HepG2 (cell line): ENCODE results near the gene NTPCR. TPM values are rescaled to one million over a fixed set of nuclear protein-coding genes. Genes with fewer than 3 reads are reported as not detected.

Experiments used
- ATAC-seq: fragments of 200-7000 bp; cut with Tn5 transposase; 3 replicates; pipeline ENCODE4 v1.9.1; 2020; ENCODE audit warnings: mild to moderate bottlenecking, moderate library complexity
- BruUV-seq: library from RNA; stranded (reverse); fragments of 400-500 nt; replicated peaks from 2 replicates; lab custom pipeline; 2021; lab: Mats Ljungman, UMichigan
- CTCF ChIA-PET: fragments of 300-600 bp; formaldehyde crosslinking; extraction: SDS; loops from one replicate; lab custom pipeline; 2021; ENCODE audit warnings: low total read pairs, inconsistent platforms, low intra/inter-chr PET ratio; lab: Yijun Ruan, JAX
- POLR2A ChIA-PET: fragments of 350-600 bp; sonication (Branson Sonifier 250); formaldehyde crosslinking; loops from one replicate; lab custom pipeline; 2020; ENCODE audit warnings: antibody characterized with exemption, inconsistent platforms; lab: Yijun Ruan, JAX
- DNase-seq: peaks from one replicate; pipeline ENCODE4 v3.0.0-alpha.2; 2015; ENCODE audit warnings: low spot score
- FAIRE-seq: peaks from 3 replicates; lab custom pipeline; 2011; peaks lifted over from hg19 to GRCh38; lab: Jason Lieb, UNC
- H2AFZ ChIP-seq: one replicate; pipeline ENCODE4 v1.6.1; 2011; ENCODE audit warnings: low read length, inconsistent platforms
- H3K27ac ChIP-seq: fragments of 300-600 bp; 3 replicates; pipeline ENCODE4 v1.8.0; 2011; ENCODE audit warnings: mixed run types, mild to moderate bottlenecking, mixed read lengths, low read length, inconsistent platforms; ENCODE audit not compliant: insufficient read depth; ENCODE audit errors: extremely low read length
- H3K27me3 ChIP-seq, 2 experiments: fragments of 200-600 bp in 1 of 2; 2 replicates in 1 of 2; 3 replicates in 1 of 2; pipeline versions ENCODE4 v1.6.0 to v1.8.0; 2011; ENCODE audit warnings: low read length in 2 of 2, mild to moderate bottlenecking in 2 of 2, moderate library complexity in 2 of 2, inconsistent platforms in 1 of 2; ENCODE audit not compliant: insufficient read depth in 2 of 2, control insufficient read depth in 1 of 2
- H3K36me3 ChIP-seq, 2 experiments: fragments of 200-600 bp in 1 of 2; replicated peaks in 1 of 2; 2 replicates in 1 of 2; 3 replicates in 1 of 2; pipeline versions ENCODE4 v1.5.1 to v1.8.0; 2011; ENCODE audit warnings: low read length in 2 of 2, inconsistent platforms in 1 of 2; ENCODE audit not compliant: insufficient read depth in 2 of 2, control insufficient read depth in 1 of 2
- H3K4me1 ChIP-seq: 2 replicates; pipeline ENCODE4 v1.5.1; 2012; ENCODE audit warnings: low read length, inconsistent platforms; ENCODE audit not compliant: insufficient read depth
- H3K4me2 ChIP-seq: 2 replicates; pipeline ENCODE4 v1.6.0; 2011; ENCODE audit warnings: low read depth, low read length, inconsistent platforms
- H3K4me3 ChIP-seq, 3 experiments: fragments of 200-600 bp in 1 of 3; sonication (generic), shearing (Covaris generic) in 1 of 3; replicated peaks in 1 of 3; 2 replicates each; pipeline ENCODE4 v1.5.1; 2011 to 2016; ENCODE audit warnings: low read length in 3 of 3, inconsistent platforms in 2 of 3, low read depth in 2 of 3, mild to moderate bottlenecking in 2 of 3, control low read depth in 1 of 3, mixed read lengths in 1 of 3; ENCODE audit not compliant: insufficient read depth in 1 of 3
- H3K79me2 ChIP-seq: one replicate; pipeline ENCODE4 v1.6.1; 2011; ENCODE audit warnings: low read length, inconsistent platforms; ENCODE audit not compliant: insufficient read depth
- H3K9ac ChIP-seq: 2 replicates; pipeline ENCODE4 v1.6.0; 2011; ENCODE audit warnings: mild to moderate bottlenecking, low read depth, low read length, inconsistent platforms; ENCODE audit not compliant: insufficient read depth
- H3K9me3 ChIP-seq: 2 replicates; pipeline ENCODE4 v1.5.1; 2012; ENCODE audit warnings: mild to moderate bottlenecking, low read length
- H4K20me1 ChIP-seq: 2 replicates; pipeline ENCODE4 v1.6.0; 2011; ENCODE audit warnings: inconsistent platforms, mild to moderate bottlenecking, low read length, moderate library complexity; ENCODE audit not compliant: insufficient read depth
- GTF2F1 ChIP-seq: fragments of 150-350 bp; IDR thresholded peaks from 2 replicates; pipeline ENCODE4 v1.6.1; 2014; ENCODE audit warnings: low read length
- STAT6 ChIP-seq: sonication (generic); formaldehyde crosslinking; IDR thresholded peaks from 2 replicates; pipeline ENCODE4 v1.4.0; 2020; ENCODE audit warnings: missing genetic modification reagents, mild to moderate bottlenecking, borderline replicate concordance
- YEATS4 ChIP-seq: sonication (generic); formaldehyde crosslinking; IDR thresholded peaks from 2 replicates; pipeline ENCODE4 v1.4.0; 2020; ENCODE audit warnings: missing genetic modification reagents, borderline replicate concordance
- ZNF318 ChIP-seq: sonication (generic); formaldehyde crosslinking; IDR thresholded peaks from 2 replicates; pipeline ENCODE4 v1.4.0; 2020; ENCODE audit warnings: mild to moderate bottlenecking, missing genetic modification reagents
- ZNF547 ChIP-seq: sonication (generic); formaldehyde crosslinking; IDR thresholded peaks from 2 replicates; pipeline ENCODE4 v1.5.1; 2020; ENCODE audit warnings: mild to moderate bottlenecking, missing genetic modification reagents
- ZNF781 ChIP-seq: sonication (generic); formaldehyde crosslinking; IDR thresholded peaks from 2 replicates; pipeline ENCODE4 v1.5.1; 2020; ENCODE audit warnings: borderline replicate concordance, mild to moderate bottlenecking, missing genetic modification reagents; ENCODE audit errors: not compliant biosample characterization
- ZSCAN9 ChIP-seq: IDR thresholded peaks from 2 replicates; pipeline ENCODE4 v1.6.1; 2016; ENCODE audit warnings: borderline replicate concordance
- WGBS: methylation state at CpG from one replicate; pipeline ENCODE4 v1.1.6; 2017; ENCODE audit warnings: low lambda C conversion rate; 5-methylcytosine and 5-hydroxymethylcytosine counted together
- in situ Hi-C: cut with HindIII; loops from 2 replicates; pipeline ENCODE4 v1.10.0; 2017; ENCODE audit warnings: low pct_unique_long_range_greater_than_20kb; ENCODE audit not compliant: extremely low pct_ligation_motif_present
- intact Hi-C: fragments of 100-400 bp; cut with micrococcal nuclease; formaldehyde crosslinking; loops from one replicate; pipeline ENCODE4 v1.10.0; 2022; ENCODE audit not compliant: unreplicated experiment
- polyA plus RNA-seq, 8 experiments: library from polyadenylated mRNA; depleted of rRNA in 3 of 8; stranded (reverse) in 7 of 8; unstranded in 1 of 8; fragments of >200 nt; fragmentation: Illumina TruSeq in 4 of 8; extraction: Trizol in 4 of 8; gene quantifications; 2 replicates each; pipeline versions ENCODE4 v1.2.1 to v1.2.3, GENCODE V29; 2011 to 2016; ENCODE audit warnings: low read depth in 4 of 8, missing spikeins in 1 of 8, mixed read lengths in 1 of 8; ENCODE audit not compliant: insufficient read depth in 1 of 8
- total RNA-seq, 5 experiments: library from RNA; depleted of rRNA; stranded (reverse); fragments of >200 nt; fragmentation: Illumina TruSeq; extraction: Trizol; gene quantifications; 2 replicates each; pipeline ENCODE4 v1.2.3, GENCODE V29; 2016; ENCODE audit warnings: low read depth in 1 of 5
- TF ChIP-seq, protein P1 (sequence below): sonication (generic); formaldehyde crosslinking; IDR thresholded peaks from 2 replicates; pipeline ENCODE4 v1.4.0; 2020; ENCODE audit warnings: missing genetic modification reagents, borderline replicate concordance

The NTPCR gene
- total and polyA plus RNA-seq, 2 of the 13 experiments (the other 11 are each of a cell fraction or from before 2014, with no cell fraction given), result 11.7 to 47.0 TPM

- in situ Hi-C loops, result no loop called here
- no peak overlapping the region for H3K4me2 ChIP-seq
- ChIA-PET POLR2A (no interaction called here), CTCF (no interaction called here)
- intact Hi-C loops, result no loop called here
- H3K9me3 ChIP-seq, result 0 out of 2 replicates have a peak, but pooled peaks cover 8% of the 10 kb centered on the region
- H3K79me2 ChIP-seq, result no peaks in the 10 kb centered on the region
- no peaks in the 10 kb centered on the region for H4K20me1 ChIP-seq
- BruUV-seq, result no TSS peak
- 91% methylated on average over 7 of the region's 8 CpGs for WGBS
- DNase-seq (no peak), FAIRE-seq (no peak), ATAC-seq (no peak)
- no peaks in the 10 kb centered on the region for H3K27me3 ChIP-seq
- H3K27ac ChIP-seq, result no peak overlapping the region
- H3K9ac ChIP-seq, result no peak overlapping the region
- H3K4me1 ChIP-seq, result no peaks in the 10 kb centered on the region
- H3K4me3 ChIP-seq, result no peak overlapping the region
- no peak overlapping the region for H2AFZ ChIP-seq
- peaks cover 8 to 33% of the 10 kb centered on the region in 2 experiments; a peak in 4 of 5 replicates for H3K36me3 ChIP-seq
- TF ChIP-seq GTF2F1 (no peak), STAT6 (no peak), ZNF547 (no peak), ZSCAN9 (CRISPR knock-in tag) (no peak), ZNF318 (CRISPR knock-in tag) (no peak), ZNF781 (CRISPR knock-in tag) (no peak), YEATS4 (CRISPR knock-in tag) (no peak)
- TF ChIP-seq, protein P1, sequence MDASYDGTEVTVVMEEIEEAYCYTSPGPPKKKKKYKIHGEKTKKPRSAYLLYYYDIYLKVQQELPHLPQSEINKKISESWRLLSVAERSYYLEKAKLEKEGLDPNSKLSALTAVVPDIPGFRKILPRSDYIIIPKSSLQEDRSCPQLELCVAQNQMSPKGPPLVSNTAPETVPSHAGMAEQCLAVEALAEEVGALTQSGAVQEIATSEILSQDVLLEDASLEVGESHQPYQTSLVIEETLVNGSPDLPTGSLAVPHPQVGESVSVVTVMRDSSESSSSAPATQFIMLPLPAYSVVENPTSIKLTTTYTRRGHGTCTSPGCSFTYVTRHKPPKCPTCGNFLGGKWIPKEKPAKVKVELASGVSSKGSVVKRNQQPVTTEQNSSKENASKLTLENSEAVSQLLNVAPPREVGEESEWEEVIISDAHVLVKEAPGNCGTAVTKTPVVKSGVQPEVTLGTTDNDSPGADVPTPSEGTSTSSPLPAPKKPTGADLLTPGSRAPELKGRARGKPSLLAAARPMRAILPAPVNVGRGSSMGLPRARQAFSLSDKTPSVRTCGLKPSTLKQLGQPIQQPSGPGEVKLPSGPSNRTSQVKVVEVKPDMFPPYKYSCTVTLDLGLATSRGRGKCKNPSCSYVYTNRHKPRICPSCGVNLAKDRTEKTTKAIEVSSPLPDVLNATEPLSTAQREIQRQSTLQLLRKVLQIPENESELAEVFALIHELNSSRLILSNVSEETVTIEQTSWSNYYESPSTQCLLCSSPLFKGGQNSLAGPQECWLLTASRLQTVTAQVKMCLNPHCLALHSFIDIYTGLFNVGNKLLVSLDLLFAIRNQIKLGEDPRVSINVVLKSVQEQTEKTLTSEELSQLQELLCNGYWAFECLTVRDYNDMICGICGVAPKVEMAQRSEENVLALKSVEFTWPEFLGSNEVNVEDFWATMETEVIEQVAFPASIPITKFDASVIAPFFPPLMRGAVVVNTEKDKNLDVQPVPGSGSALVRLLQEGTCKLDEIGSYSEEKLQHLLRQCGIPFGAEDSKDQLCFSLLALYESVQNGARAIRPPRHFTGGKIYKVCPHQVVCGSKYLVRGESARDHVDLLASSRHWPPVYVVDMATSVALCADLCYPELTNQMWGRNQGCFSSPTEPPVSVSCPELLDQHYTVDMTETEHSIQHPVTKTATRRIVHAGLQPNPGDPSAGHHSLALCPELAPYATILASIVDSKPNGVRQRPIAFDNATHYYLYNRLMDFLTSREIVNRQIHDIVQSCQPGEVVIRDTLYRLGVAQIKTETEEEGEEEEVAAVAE, result no peak
Measured at GRCh38 chr1:232978091-232978634, 27.8 kb downstream of the NTPCR start.
